ENCODE measurements around the gene BBS9. TPM values are rescaled to one million over a fixed set of nuclear protein-coding genes. Genes with fewer than 3 reads are reported as not detected.

The BBS9 gene
- total and polyA plus RNA-seq, 2 donors (not counting 3 experiments of a cell fraction or from before 2014, with no cell fraction given): 5.7 to 17.4 TPM

DNA sequence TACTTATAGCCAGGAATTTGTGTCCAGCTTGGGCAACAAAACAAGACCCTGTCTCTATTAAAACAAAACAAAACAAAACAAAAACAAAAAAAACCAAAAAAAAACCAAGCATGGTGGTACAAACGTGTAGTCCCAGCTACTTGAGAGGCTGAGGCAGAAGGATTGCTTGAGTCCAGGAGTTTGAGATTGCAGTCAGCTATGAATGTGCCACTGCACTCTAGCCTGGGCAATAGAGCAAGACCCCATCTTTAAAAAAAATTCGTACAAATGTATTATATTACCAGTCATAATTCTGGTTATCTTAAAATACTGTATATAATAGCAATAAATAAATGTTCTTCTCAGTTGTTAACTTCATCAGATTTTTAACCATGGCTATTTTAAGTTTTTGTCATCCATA is 2.3 kb upstream of the BBS9 start:
- BruUV-seq (replicated peaks): no TSS peak
- POLR2A ChIA-PET: no interaction called here

DNA sequence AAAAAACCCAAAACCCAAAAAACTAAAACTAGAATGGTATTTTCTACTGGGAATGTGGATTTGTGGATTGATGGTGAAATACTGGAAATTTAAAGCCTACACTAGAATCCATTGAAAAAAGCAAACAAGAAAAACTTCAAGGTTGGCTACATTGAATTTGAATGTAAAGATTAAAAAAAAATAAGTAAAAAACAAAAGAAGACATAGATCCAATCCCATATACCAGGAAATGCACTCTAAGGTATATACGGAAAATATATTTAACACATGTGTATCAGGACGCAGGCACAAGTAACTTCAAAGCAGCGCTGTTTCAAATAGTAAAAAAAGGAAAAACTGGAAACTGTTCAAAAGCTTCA is 754 bp upstream of the BBS9 start:
- Histone ChIP-seq H3K36me3 (ENCODE audit: control insufficient read depth in 2 of 2, extremely low read depth in 1 of 2, insufficient read depth in 2 of 2, low read length in 2 of 2) (no peaks in the 10 kb centered on the region), H3K4me3 (replicated peaks in 1 of 3; ENCODE audit: insufficient read depth in 1 of 3, low read depth in 1 of 3, low read length in 3 of 3) (peak overlapping the region; percentile 48 to 85 (median 71)), H3K27me3 (ENCODE audit: control insufficient read depth in 2 of 2, insufficient read depth in 2 of 2, low read length in 2 of 2) (no peaks in the 10 kb centered on the region), H3K9me3 (replicated peaks; ENCODE audit: control insufficient read depth, insufficient read depth, low read length) (no peaks in the 10 kb centered on the region), H3K27ac (ENCODE audit: insufficient read depth, low read depth, low read length) (no peak overlapping the region), H3K9ac (replicated peaks; ENCODE audit: extremely low read depth, insufficient read depth, low read length) (peak overlapping the region; percentile 64), H3K4me2 (ENCODE audit: insufficient read depth, low read length) (peak overlapping the region; percentile 82), H3K4me1 (ENCODE audit: control insufficient read depth, extremely low read depth, insufficient read depth, low read length) (peaks cover 8% of the 10 kb centered on the region), H2AFZ (ENCODE audit: low read depth, low read length) (peak overlapping the region; percentile 86), H3K79me2 (ENCODE audit: control insufficient read depth, insufficient read depth, low read length) (no peaks in the 10 kb centered on the region), H4K20me1 (replicated peaks; ENCODE audit: control insufficient read depth, extremely low read depth, insufficient read depth, low read length) (no peaks in the 10 kb centered on the region), H3K9me1 (replicated peaks; ENCODE audit: control insufficient read depth, extremely low read depth, insufficient read depth, low read length) (no peaks in the 10 kb centered on the region)
- dilution Hi-C loops (cut with MboI; ENCODE audit: extremely low pct_ligation_motif_present, low sequenced_read_pairs) (no loop called here), intact Hi-C loops (cut with micrococcal nuclease) (no loop called here)
- no peak for FAIRE-seq
- ChIA-PET POLR2A (no interaction called here), CTCF (interaction anchor here (1.6 kb wide), 1 partner anchor 20 kb away, joined by 4 read pairs; no protein-coding TSS in a partner anchor)
- TF ChIP-seq GATA2 (IDR thresholded peaks at IDR 0.05; ENCODE audit: insufficient read depth, insufficient read length, low read depth, low read length): no peak
- TF ChIP-seq JUN (IDR thresholded peaks at IDR 0.05; ENCODE audit: borderline replicate concordance, insufficient read depth, insufficient read length, low read depth): no peak
- TF ChIP-seq POLR2A (IDR thresholded peaks at IDR 0.05; ENCODE audit: low read depth, low read length): no peak
- TF ChIP-seq FOS (IDR thresholded peaks at IDR 0.05; ENCODE audit: borderline replicate concordance, insufficient read depth, low read length): no peak
- TF ChIP-seq, protein P1, sequence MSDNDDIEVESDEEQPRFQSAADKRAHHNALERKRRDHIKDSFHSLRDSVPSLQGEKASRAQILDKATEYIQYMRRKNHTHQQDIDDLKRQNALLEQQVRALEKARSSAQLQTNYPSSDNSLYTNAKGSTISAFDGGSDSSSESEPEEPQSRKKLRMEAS (IDR thresholded peaks at IDR 0.05; ENCODE audit: insufficient read depth, insufficient read length): no peak
- no peak for TF ChIP-seq EZH2 (IDR thresholded peaks at IDR 0.05; ENCODE audit: borderline replicate concordance, low read depth, low read length, severe bottlenecking)
- TF ChIP-seq, protein P2, sequence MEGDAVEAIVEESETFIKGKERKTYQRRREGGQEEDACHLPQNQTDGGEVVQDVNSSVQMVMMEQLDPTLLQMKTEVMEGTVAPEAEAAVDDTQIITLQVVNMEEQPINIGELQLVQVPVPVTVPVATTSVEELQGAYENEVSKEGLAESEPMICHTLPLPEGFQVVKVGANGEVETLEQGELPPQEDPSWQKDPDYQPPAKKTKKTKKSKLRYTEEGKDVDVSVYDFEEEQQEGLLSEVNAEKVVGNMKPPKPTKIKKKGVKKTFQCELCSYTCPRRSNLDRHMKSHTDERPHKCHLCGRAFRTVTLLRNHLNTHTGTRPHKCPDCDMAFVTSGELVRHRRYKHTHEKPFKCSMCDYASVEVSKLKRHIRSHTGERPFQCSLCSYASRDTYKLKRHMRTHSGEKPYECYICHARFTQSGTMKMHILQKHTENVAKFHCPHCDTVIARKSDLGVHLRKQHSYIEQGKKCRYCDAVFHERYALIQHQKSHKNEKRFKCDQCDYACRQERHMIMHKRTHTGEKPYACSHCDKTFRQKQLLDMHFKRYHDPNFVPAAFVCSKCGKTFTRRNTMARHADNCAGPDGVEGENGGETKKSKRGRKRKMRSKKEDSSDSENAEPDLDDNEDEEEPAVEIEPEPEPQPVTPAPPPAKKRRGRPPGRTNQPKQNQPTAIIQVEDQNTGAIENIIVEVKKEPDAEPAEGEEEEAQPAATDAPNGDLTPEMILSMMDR (IDR thresholded peaks at IDR 0.05; ENCODE audit: extremely low read depth in 1 of 2, insufficient read depth in 1 of 2, low read depth in 1 of 2, low read length in 2 of 2): no peak
- TF ChIP-seq POLR2AphosphoS5 (IDR thresholded peaks at IDR 0.05; ENCODE audit: insufficient read depth, low read depth, low read length): no peak
- TF ChIP-seq MYC (IDR thresholded peaks at IDR 0.05; ENCODE audit: low read depth, low read length): no peak
- BruUV-seq (replicated peaks): no TSS peak
- DNase-seq (ENCODE audit: low read depth, low spot score): no peak

More for the DNA sequence above, 2.3 kb upstream of the BBS9 start:
- H4K20me1 ChIP-seq (replicated peaks; ENCODE audit: control insufficient read depth, extremely low read depth, insufficient read depth, low read length): no peaks in the 10 kb centered on the region
- H3K4me1 ChIP-seq (ENCODE audit: control insufficient read depth, extremely low read depth, insufficient read depth, low read length): peaks cover 8% of the 10 kb centered on the region
- FAIRE-seq (no peak), DNase-seq (ENCODE audit: low read depth, low spot score) (no peak)
- no peak overlapping the region for H2AFZ ChIP-seq (ENCODE audit: low read depth, low read length)
- H3K79me2 ChIP-seq (ENCODE audit: control insufficient read depth, insufficient read depth, low read length): no peaks in the 10 kb centered on the region
- intact Hi-C loops (cut with micrococcal nuclease): no loop called here
- no peak overlapping the region for H3K27ac ChIP-seq (ENCODE audit: insufficient read depth, low read depth, low read length)
- no peak overlapping the region for H3K4me2 ChIP-seq (ENCODE audit: insufficient read depth, low read length)
- no peak overlapping the region for H3K9ac ChIP-seq (replicated peaks; ENCODE audit: extremely low read depth, insufficient read depth, low read length)
- dilution Hi-C loops (cut with MboI; ENCODE audit: extremely low pct_ligation_motif_present, low sequenced_read_pairs): no loop called here
- no peaks in the 10 kb centered on the region for H3K9me1 ChIP-seq (replicated peaks; ENCODE audit: control insufficient read depth, extremely low read depth, insufficient read depth, low read length)
- peaks cover 0 to 1% of the 10 kb centered on the region in 2 experiments for H3K27me3 ChIP-seq (ENCODE audit: control insufficient read depth in 2 of 2, insufficient read depth in 2 of 2, low read length in 2 of 2)
- CTCF ChIA-PET: no interaction called here
- no peaks in the 10 kb centered on the region for H3K36me3 ChIP-seq (ENCODE audit: control insufficient read depth in 2 of 2, extremely low read depth in 1 of 2, insufficient read depth in 2 of 2, low read length in 2 of 2)
- no peaks in the 10 kb centered on the region for H3K9me3 ChIP-seq (replicated peaks; ENCODE audit: control insufficient read depth, insufficient read depth, low read length)
- TF ChIP-seq POLR2AphosphoS5 (IDR thresholded peaks at IDR 0.05; ENCODE audit: insufficient read depth, low read depth, low read length): no peak
- TF ChIP-seq, protein P2 (IDR thresholded peaks at IDR 0.05; ENCODE audit: extremely low read depth in 1 of 2, insufficient read depth in 1 of 2, low read depth in 1 of 2, low read length in 2 of 2): no peak
- no peak for TF ChIP-seq GATA2 (IDR thresholded peaks at IDR 0.05; ENCODE audit: insufficient read depth, insufficient read length, low read depth, low read length)
- no peak for TF ChIP-seq FOS (IDR thresholded peaks at IDR 0.05; ENCODE audit: borderline replicate concordance, insufficient read depth, low read length)
- TF ChIP-seq POLR2A (IDR thresholded peaks at IDR 0.05; ENCODE audit: low read depth, low read length): no peak
- no peak for TF ChIP-seq EZH2 (IDR thresholded peaks at IDR 0.05; ENCODE audit: borderline replicate concordance, low read depth, low read length, severe bottlenecking)
- no peak for TF ChIP-seq JUN (IDR thresholded peaks at IDR 0.05; ENCODE audit: borderline replicate concordance, insufficient read depth, insufficient read length, low read depth)
- no peak for TF ChIP-seq MYC (IDR thresholded peaks at IDR 0.05; ENCODE audit: low read depth, low read length)
- no peak overlapping the region for H3K4me3 ChIP-seq (replicated peaks in 1 of 3; ENCODE audit: insufficient read depth in 1 of 3, low read depth in 1 of 3, low read length in 3 of 3)

All from endothelial cell of umbilical vein (primary cell).